ENCODE measurements around the gene NANP. TPM values are rescaled to one million over a fixed set of nuclear protein-coding genes. Genes with fewer than 3 reads are reported as not detected.

NANP gene
- total and polyA plus RNA-seq, 4 donors, result 2.4 to 7.3 (median 4.4) TPM

- no peak for DNase-seq
- 81 to 99% methylated on average over 3 of the region's 3 CpGs for WGBS, 2 donors
- no peak overlapping the region for H3K9ac ChIP-seq (ENCODE audit: insufficient read depth in 1 of 2, low read length in 2 of 2)
- no peaks in the 10 kb centered on the region for H3K4me1 ChIP-seq (ENCODE audit: control insufficient read depth in 5 of 5, insufficient read depth in 5 of 5, low read length in 5 of 5)
- H3K4me3 ChIP-seq, result no peak overlapping the region
- peaks cover 0 to 1% (median 0%) of the 10 kb centered on the region in 4 donors for H3K36me3 ChIP-seq (ENCODE audit: control insufficient read depth in 4 of 4, insufficient read depth in 4 of 4, low read length in 4 of 4)
- H3K27ac ChIP-seq (ENCODE audit: low read depth in 1 of 2, low read length in 1 of 2), result no peak overlapping the region
- peaks cover 0 to 2% (median 1%) of the 10 kb centered on the region in 4 donors for H3K9me3 ChIP-seq (ENCODE audit: control insufficient read depth in 4 of 4, insufficient read depth in 3 of 4, low read length in 3 of 4)
- no peak for ATAC-seq (ENCODE audit: insufficient read depth, low FRiP score)
- no peak for TF ChIP-seq CTCF (IDR thresholded peaks at IDR 0.05; ENCODE audit: control extremely low read depth, extremely low read depth)
- no peaks in the 10 kb centered on the region for H3K27me3 ChIP-seq (ENCODE audit: control insufficient read depth in 3 of 3, insufficient read depth in 3 of 3, low read length in 2 of 3)
These were observed 21.0 kb upstream of the NANP start for GRCh38 chr20:25644814-25645213.

- Histone ChIP-seq H3K36me3 (ENCODE audit: control insufficient read depth in 4 of 4, insufficient read depth in 4 of 4, low read length in 4 of 4) (peaks cover 0 to 1% (median 0%) of the 10 kb centered on the region in 4 donors), H3K4me1 (ENCODE audit: control insufficient read depth in 5 of 5, insufficient read depth in 5 of 5, low read length in 5 of 5) (no peaks in the 10 kb centered on the region), H3K27ac (ENCODE audit: low read depth in 1 of 2, low read length in 1 of 2) (no peak overlapping the region), H3K9ac (ENCODE audit: insufficient read depth in 1 of 2, low read length in 2 of 2) (no peak overlapping the region), H3K4me3 (no peak overlapping the region), H3K27me3 (ENCODE audit: control insufficient read depth in 3 of 3, insufficient read depth in 3 of 3, low read length in 2 of 3) (no peaks in the 10 kb centered on the region), H3K9me3 (ENCODE audit: control insufficient read depth in 4 of 4, insufficient read depth in 3 of 4, low read length in 3 of 4) (peaks cover 0 to 2% (median 1%) of the 10 kb centered on the region in 4 donors)
- TF ChIP-seq CTCF (IDR thresholded peaks at IDR 0.05; ENCODE audit: control extremely low read depth, extremely low read depth), result no peak
- DNase-seq (no peak), ATAC-seq (ENCODE audit: insufficient read depth, low FRiP score) (no peak)
These were observed 19.9 kb upstream of the NANP start for GRCh38 chr20:25643716-25644115.

GRCh38 chr20:25637247-25637646, 13.4 kb upstream of the NANP start:
- ATAC-seq (ENCODE audit: insufficient read depth, low FRiP score) (no peak), DNase-seq (no peak)
- Histone ChIP-seq H3K4me3 (no peak overlapping the region), H3K4me1 (ENCODE audit: control insufficient read depth in 5 of 5, insufficient read depth in 5 of 5, low read length in 5 of 5) (no peaks in the 10 kb centered on the region), H3K9me3 (ENCODE audit: control insufficient read depth in 4 of 4, insufficient read depth in 3 of 4, low read length in 3 of 4) (peaks cover 0 to 9% (median 0%) of the 10 kb centered on the region in 4 donors), H3K36me3 (ENCODE audit: control insufficient read depth in 4 of 4, insufficient read depth in 4 of 4, low read length in 4 of 4) (no peaks in the 10 kb centered on the region), H3K27me3 (ENCODE audit: control insufficient read depth in 3 of 3, insufficient read depth in 3 of 3, low read length in 2 of 3) (no peaks in the 10 kb centered on the region), H3K9ac (ENCODE audit: insufficient read depth in 1 of 2, low read length in 2 of 2) (no peak overlapping the region), H3K27ac (ENCODE audit: low read depth in 1 of 2, low read length in 1 of 2) (no peak overlapping the region)
- 96 to 98% methylated on average over 2 of the region's 2 CpGs for WGBS, 2 donors
- no peak for TF ChIP-seq CTCF (IDR thresholded peaks at IDR 0.05; ENCODE audit: control extremely low read depth, extremely low read depth)
